Smooth muscle cell (in vitro differentiated cells): ENCODE measurements around the gene ADORA2A. TPM values are rescaled to one million over a fixed set of nuclear protein-coding genes. Genes with fewer than 3 reads are reported as not detected.

Source experiments
- DNase-seq: peaks from one replicate; lab custom pipeline; 2025; ENCODE audit not compliant: unreplicated experiment; lab: John Stamatoyannopoulos, UW
- H2AFZ ChIP-seq: fragments of 200-600 bp; sonication (generic); 2 replicates; pipeline ENCODE4 v1.6.0; 2016; ENCODE audit warnings: antibody characterized with exemption, low read depth, mild to moderate bottlenecking
- H3F3A ChIP-seq: fragments of 200-600 bp; sonication (generic); 2 replicates; pipeline ENCODE4 v1.6.0; 2017; ENCODE audit warnings: antibody characterized with exemption, low read depth
- H3K27ac ChIP-seq: fragments of 200-600 bp; sonication (generic); 2 replicates; pipeline ENCODE4 v1.5.1; 2016; ENCODE audit warnings: low read depth, mild to moderate bottlenecking
- H3K27me3 ChIP-seq: fragments of 200-600 bp; sonication (generic); 2 replicates; pipeline ENCODE4 v1.6.1; 2016; ENCODE audit warnings: low read depth, mild to moderate bottlenecking
- H3K36me3 ChIP-seq: fragments of 200-600 bp; sonication (generic); 2 replicates; pipeline ENCODE4 v1.5.1; 2016; ENCODE audit warnings: low read depth
- H3K4me1 ChIP-seq: fragments of 200-600 bp; sonication (generic); 2 replicates; pipeline ENCODE4 v1.5.1; 2016; ENCODE audit warnings: low read depth
- H3K4me2 ChIP-seq: fragments of 200-600 bp; sonication (generic); 2 replicates; pipeline ENCODE4 v1.6.0; 2016; ENCODE audit warnings: mild to moderate bottlenecking
- H3K4me3 ChIP-seq: fragments of 200-600 bp; sonication (generic); 2 replicates; pipeline ENCODE4 v1.5.1; 2016; ENCODE audit warnings: mild to moderate bottlenecking
- H3K79me2 ChIP-seq: fragments of 200-600 bp; sonication (generic); 2 replicates; pipeline ENCODE4 v1.6.0; 2016; ENCODE audit warnings: low read depth, mild to moderate bottlenecking
- H3K9ac ChIP-seq: fragments of 200-600 bp; sonication (generic); 2 replicates; pipeline ENCODE4 v1.6.0; 2016; ENCODE audit warnings: low read depth
- H3K9me3 ChIP-seq: fragments of 200-600 bp; sonication (generic); replicated peaks from 2 replicates; pipeline ENCODE4 v1.5.1; 2016; ENCODE audit warnings: low read depth
- H4K20me1 ChIP-seq: fragments of 200-600 bp; sonication (generic); 2 replicates; pipeline ENCODE4 v1.6.0; 2016; ENCODE audit warnings: low read depth
- CTCF ChIP-seq: fragments of 200-600 bp; sonication (generic); IDR thresholded peaks from 2 replicates; pipeline ENCODE4 v1.5.1; 2017; ENCODE audit warnings: borderline replicate concordance, mild to moderate bottlenecking, antibody characterized with exemption; ENCODE audit not compliant: insufficient read depth, poor library complexity, severe bottlenecking
- WGBS: methylation state at CpG from one replicate; pipeline ENCODE4 v1.1.7; 2016; ENCODE audit warnings: low lambda C conversion rate; 5-methylcytosine and 5-hydroxymethylcytosine counted together
- polyA plus RNA-seq: library from polyadenylated mRNA; unstranded; fragments of >200 nt; fragmentation: Nextera tagmentation; extraction: Ambion mirVana; gene quantifications from 2 replicates; pipeline ENCODE4 v1.2.1, GENCODE V29; 2016
- total RNA-seq: library from RNA; depleted of rRNA; stranded (reverse); fragments of >200 nt; gene quantifications from 2 replicates; pipeline ENCODE4 v1.2.3, GENCODE V29; 2014

Gene ADORA2A
- total and polyA plus RNA-seq, 2 experiments from 2014 or later: 1.6 to 1.8 TPM

GRCh38 chr22:24435323-24435645, 7.9 kb downstream of the ADORA2A start:
- 96% methylated on average over 2 of the region's 2 CpGs for WGBS
- no peaks in the 10 kb centered on the region for H3K36me3 ChIP-seq
- no peak for DNase-seq
- H4K20me1 ChIP-seq: no peaks in the 10 kb centered on the region
- H3K4me2 ChIP-seq: no peak overlapping the region
- no peaks in the 10 kb centered on the region for H3K9me3 ChIP-seq
- H3K4me1 ChIP-seq: no peaks in the 10 kb centered on the region
- no peak for TF ChIP-seq CTCF
- H3K79me2 ChIP-seq: no peaks in the 10 kb centered on the region
- H3K9ac ChIP-seq: no peak overlapping the region
- H3F3A ChIP-seq: no peaks in the 10 kb centered on the region
- H3K4me3 ChIP-seq: no peak overlapping the region
- H3K27ac ChIP-seq: no peak overlapping the region
- H3K27me3 ChIP-seq: no peaks in the 10 kb centered on the region
- no peak overlapping the region for H2AFZ ChIP-seq

GRCh38 chr22:24435861-24436371, 8.5 kb downstream of the ADORA2A start:
- no peak for TF ChIP-seq CTCF
- Histone ChIP-seq H3K9ac (no peak overlapping the region), H3K4me1 (no peaks in the 10 kb centered on the region), H3K4me2 (no peak overlapping the region), H3K4me3 (no peak overlapping the region), H4K20me1 (no peaks in the 10 kb centered on the region), H3F3A (no peaks in the 10 kb centered on the region), H3K9me3 (no peaks in the 10 kb centered on the region), H3K79me2 (no peaks in the 10 kb centered on the region), H2AFZ (no peak overlapping the region), H3K27ac (no peak overlapping the region), H3K27me3 (no peaks in the 10 kb centered on the region), H3K36me3 (no peaks in the 10 kb centered on the region)
- 84% methylated on average over 13 of the region's 13 CpGs for WGBS
- no peak for DNase-seq

GRCh38 chr22:24436553-24436952, 9.2 kb downstream of the ADORA2A start:
- TF ChIP-seq CTCF: no peak
- H3K36me3 ChIP-seq: no peaks in the 10 kb centered on the region
- H3K27me3 ChIP-seq: no peaks in the 10 kb centered on the region
- no peaks in the 10 kb centered on the region for H4K20me1 ChIP-seq
- H3K9me3 ChIP-seq: no peaks in the 10 kb centered on the region
- no peaks in the 10 kb centered on the region for H3F3A ChIP-seq
- H3K4me2 ChIP-seq: no peak overlapping the region
- no peaks in the 10 kb centered on the region for H3K4me1 ChIP-seq
- H3K79me2 ChIP-seq: no peaks in the 10 kb centered on the region
- DNase-seq: no peak
- no peak overlapping the region for H3K4me3 ChIP-seq
- 98% methylated on average over 3 of the region's 3 CpGs for WGBS
- H2AFZ ChIP-seq: no peak overlapping the region
- H3K9ac ChIP-seq: no peak overlapping the region
- H3K27ac ChIP-seq: no peak overlapping the region

- no peaks in the 10 kb centered on the region for H3K79me2 ChIP-seq
- no peak overlapping the region for H2AFZ ChIP-seq
- WGBS: 94% methylated on average over 4 of the region's 4 CpGs
- H3K27ac ChIP-seq: no peak overlapping the region
- no peak overlapping the region for H3K4me3 ChIP-seq
- H3F3A ChIP-seq: no peaks in the 10 kb centered on the region
- no peaks in the 10 kb centered on the region for H4K20me1 ChIP-seq
- no peak for DNase-seq
- H3K27me3 ChIP-seq: no peaks in the 10 kb centered on the region
- no peaks in the 10 kb centered on the region for H3K36me3 ChIP-seq
- no peaks in the 10 kb centered on the region for H3K9me3 ChIP-seq
- H3K4me1 ChIP-seq: no peaks in the 10 kb centered on the region
- H3K9ac ChIP-seq: no peak overlapping the region
- TF ChIP-seq CTCF: no peak
- no peak overlapping the region for H3K4me2 ChIP-seq
Observed at GRCh38 chr22:24437091-24437490, 9.7 kb downstream of the ADORA2A start.
